GM10847 (cell line): ENCODE results near the gene GNLY.

Source experiments
- POLR2A ChIP-seq: IDR thresholded peaks from 2 replicates; pipeline ENCODE4 v1.6.1; 2011; ENCODE audit not compliant: insufficient read length; ENCODE audit errors: extremely low read depth

The GNLY gene

DNA sequence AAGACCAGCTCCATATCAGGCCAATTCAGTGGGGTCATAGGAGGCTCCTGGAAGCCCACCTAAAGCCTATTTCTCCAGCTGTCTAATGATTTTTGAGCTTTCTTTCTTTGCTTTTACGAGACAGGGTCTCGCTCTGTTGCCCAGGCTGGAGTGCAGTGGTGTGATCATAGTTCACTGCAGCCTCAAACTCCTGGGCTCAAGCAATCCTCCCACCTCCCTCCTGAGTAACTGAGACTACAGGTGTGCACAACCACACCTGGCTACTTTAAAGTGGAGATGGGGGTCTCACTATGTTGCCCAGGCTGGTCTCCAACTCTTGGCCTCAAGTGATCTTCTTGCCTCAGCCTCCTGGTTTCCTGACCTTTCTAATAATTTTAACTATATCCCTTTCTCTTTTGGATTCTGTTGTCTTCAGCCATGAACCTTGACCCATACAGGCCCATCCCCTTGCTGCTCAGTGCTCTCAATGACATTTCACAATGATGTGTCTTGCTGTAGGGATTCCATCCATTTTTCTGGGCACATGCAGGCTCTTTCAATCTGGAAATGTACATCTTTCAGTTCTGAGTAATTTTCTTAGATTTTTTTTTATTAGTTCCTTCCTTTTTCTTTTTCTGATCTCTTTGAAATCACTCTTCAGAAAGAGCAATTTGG, 29.7 kb downstream of the GNLY start:
- no peak for TF ChIP-seq POLR2A

DNA sequence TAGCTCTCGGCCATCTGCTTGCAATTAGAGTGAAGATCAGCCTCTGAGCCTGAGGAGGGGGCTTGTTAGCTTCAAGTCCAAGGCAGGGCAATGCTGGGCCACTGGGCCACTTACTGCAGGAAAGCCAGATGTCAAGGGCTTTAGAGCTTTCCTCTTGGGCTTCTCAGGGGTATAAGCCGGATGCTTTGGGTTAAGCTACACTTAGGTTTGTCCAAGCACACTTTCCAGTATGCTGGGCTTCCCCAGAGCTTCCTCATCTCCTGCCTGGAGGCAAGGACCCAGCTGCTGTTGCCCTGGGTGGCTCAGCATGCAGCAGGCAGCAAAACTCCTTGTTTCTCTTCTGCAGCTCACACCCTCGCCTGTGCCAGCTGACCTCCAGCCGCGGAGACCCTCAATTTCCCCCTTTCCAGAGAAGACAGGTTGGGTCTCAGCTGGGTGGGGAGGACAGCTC, 30.6 kb downstream of the GNLY start:
- TF ChIP-seq POLR2A = no peak

DNA sequence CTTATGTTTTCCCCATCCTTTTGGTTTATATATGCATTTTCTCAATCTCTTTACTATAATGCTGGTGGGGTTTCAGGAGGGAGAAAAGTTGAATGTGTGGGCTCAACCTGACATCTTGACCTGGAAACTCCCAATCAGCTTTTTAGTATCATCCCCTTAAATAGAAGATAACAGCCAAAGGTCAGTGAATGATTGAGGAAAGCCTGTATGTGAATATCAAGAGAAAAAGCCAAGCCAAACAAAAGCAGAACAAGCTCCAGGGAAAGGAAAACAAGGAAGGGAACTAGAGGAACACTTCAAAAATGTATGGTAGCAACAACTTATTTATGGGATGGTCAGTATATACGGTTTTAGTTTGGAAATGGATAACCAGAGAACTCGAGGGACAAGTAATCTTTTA, 31.3 kb downstream of the GNLY start:
- no peak for TF ChIP-seq POLR2A

DNA sequence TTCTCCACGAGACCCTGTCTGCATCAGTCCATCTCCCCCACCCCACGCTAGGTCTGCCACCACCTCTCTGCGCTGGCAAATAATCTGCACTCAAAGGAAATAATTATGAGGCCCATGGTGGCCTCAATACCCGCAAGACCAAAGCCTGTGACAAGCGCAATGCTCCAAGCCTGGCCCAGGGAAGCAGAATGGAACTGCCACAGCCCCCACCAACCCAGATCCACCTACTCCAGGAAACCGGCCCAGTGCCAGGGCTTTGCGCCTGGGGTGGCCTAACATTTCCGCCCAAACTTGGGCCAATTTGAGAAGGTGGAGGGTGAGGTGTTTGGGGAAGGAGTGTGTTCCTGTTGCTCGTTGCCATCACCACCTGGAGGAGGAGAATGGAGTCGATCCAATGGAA, 33.6 kb downstream of the GNLY start:
- no peak for TF ChIP-seq POLR2A

DNA sequence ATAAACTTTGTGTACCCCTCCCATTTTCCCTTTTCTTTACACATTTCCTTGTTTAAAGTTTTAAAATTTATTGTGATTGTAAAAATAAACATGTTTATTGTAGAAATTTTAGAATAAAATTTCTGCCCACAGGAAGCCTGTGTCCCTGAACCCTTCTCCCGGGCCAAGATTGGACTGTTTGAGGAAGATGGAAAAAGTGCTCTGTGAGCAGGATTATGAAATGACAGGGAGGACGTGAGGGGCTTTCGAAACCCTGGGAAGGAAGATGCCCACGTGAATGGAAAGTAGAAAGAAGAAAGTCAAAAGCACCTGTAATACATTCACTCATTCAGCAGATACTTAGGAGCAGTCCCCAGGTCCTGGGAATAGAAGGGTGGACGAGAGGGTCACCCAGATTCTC, 34.2 kb downstream of the GNLY start:
- no peak for TF ChIP-seq POLR2A

DNA sequence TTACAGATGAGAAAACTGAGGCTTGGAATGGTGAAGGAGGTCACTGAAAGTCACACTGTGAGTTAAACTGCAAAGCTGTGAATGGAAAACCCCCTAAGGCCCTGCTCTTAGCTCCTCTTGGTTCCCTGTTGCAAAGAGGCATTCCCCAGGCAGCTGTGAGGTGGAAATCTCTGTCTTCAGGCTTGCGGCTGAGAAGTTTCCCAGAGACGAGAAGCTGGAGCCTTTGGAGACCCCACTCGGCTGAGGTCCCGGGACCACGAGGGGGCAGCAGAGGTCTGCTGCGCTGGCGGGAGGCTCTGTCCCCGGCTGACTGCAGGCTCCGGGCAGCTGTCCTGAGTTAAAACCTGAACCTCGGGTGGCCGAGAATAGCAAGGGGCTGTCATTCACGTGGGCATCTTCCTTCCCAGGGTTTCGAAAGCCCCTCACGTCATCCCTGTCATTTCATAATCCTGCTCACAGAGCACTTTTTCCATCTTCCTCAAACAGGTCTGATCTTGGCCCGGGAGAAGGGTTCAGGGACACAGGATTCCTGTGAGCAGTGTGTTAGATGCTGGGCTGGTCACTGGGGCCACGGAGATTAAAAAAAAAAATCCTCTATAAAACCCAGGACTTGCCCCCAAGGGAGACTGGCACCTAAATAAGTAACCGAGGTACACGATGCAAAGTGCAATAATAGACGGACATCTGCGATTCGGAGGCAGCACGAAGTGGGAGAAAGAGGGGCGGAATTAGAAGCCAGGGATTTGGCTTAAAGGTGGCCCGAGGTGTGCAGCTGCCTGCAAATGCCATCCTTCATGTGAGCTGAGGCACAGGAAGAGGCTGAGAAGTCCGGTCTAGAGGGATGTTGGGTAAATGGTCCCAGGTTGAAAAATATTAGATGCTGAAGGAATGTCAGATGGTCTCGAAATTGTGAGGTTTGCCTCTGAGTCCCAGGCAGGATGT, 35.0 kb downstream of the GNLY start:
- no peak for TF ChIP-seq POLR2A

DNA sequence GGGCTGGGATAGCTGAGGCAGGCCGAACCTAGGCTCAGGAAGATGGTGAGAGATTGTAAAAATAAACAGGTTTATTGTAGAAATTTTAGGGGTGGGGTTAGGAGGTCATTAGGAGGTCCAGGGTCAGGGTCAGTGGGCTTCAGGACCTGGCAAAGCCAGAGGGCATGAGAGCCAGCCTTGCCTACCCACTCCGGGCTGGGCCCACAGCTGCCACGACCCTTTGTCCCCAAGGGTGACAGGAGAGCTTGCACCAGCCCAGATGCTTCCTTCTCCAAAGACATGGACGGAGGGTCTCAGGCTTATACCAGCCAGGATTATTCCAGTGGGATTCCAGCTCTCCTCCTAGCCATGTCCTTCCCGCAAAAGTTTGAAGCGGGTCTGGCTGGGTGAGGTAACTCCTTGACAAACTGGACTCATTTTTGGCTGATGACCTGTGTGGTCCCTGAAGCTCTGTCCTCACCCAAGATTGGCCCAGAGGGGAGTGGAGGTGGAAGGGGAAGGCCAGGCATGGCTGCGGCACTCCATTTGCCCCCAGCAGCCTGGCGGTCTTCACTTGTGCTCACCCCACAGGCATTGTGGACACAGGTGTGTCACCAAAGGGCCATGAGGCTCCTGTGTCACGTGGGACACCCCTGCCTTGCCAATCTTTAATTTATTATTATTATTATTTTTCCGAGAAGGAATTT, 35.8 kb downstream of the GNLY start:
- TF ChIP-seq POLR2A = no peak

DNA sequence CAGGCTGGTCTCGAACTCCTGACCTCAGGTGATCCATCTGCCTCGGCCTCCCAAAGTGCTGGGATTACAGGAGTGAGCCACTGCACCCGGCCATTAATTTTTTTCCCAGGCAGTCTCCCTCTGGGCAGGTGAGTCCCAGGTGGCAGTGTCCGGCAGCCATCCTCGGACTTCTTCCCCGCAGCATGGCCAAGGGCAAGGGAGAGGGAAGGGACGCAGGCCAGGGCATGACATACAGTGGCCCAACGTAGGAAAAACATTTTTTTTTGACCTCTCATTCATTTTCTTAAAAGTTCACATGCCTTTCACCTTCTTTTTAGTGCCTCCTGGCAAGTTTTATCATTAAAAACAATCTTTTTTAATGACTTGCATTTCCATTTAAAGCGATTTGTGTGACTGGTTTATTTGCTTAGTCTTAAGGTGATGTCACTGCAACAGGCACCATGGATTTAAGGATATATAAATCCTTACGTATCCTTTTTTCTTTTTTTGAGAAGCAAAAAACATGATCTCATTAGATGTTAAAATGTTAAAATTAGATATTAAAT, 36.6 kb downstream of the GNLY start:
- no peak for TF ChIP-seq POLR2A

DNA sequence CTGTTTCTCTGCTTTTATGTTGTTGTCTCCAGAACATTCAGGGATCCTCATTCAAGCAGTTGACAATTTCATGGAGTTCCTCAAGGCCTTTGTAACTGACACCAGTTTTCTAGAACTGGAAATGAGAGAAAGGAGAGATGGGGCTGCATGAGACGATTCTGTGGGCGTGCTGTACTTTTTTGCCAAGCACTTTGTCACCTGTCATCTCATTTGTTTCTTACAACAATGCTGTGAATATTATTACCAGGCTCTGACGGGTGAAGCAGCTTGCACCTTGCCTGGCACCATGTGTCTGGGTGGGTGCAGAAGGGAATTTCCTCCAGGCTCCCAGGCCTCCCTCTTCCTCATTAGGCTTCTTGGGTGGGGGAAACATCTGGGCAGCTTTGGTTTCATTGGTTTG, 37.4 kb downstream of the GNLY start:
- no peak for TF ChIP-seq POLR2A

DNA sequence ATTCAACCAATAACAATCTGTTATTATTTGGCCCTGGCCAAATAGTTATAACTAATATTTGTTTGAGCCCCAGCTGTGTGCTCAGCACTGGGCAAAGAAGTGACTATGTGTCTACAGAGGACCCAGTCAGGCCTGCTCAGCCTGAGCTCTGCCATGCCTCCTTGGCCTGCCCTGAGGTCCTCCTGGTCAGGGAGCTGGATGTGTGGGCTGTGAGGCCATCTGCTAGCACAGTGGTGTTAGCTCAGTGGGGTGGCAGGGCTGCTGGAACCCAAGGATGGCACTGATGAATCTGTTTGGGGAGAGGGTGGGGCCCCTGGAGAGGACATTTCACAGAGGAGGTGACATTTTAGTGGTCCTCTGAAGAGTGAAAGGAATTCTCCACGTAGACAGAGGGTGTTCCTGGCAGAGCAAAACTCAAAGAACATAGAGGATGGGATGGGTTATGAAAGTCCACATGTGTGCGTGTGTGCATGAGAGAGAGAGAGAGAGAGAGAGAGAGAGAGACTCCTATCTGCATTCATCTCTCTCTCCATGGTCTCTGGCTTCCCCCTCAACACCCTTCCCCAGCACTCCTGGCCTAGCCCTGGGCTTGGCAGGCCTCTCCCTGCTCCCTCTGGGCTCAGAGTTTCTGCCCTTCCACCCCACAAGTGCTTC, 38.4 kb downstream of the GNLY start:
- no peak for TF ChIP-seq POLR2A

DNA sequence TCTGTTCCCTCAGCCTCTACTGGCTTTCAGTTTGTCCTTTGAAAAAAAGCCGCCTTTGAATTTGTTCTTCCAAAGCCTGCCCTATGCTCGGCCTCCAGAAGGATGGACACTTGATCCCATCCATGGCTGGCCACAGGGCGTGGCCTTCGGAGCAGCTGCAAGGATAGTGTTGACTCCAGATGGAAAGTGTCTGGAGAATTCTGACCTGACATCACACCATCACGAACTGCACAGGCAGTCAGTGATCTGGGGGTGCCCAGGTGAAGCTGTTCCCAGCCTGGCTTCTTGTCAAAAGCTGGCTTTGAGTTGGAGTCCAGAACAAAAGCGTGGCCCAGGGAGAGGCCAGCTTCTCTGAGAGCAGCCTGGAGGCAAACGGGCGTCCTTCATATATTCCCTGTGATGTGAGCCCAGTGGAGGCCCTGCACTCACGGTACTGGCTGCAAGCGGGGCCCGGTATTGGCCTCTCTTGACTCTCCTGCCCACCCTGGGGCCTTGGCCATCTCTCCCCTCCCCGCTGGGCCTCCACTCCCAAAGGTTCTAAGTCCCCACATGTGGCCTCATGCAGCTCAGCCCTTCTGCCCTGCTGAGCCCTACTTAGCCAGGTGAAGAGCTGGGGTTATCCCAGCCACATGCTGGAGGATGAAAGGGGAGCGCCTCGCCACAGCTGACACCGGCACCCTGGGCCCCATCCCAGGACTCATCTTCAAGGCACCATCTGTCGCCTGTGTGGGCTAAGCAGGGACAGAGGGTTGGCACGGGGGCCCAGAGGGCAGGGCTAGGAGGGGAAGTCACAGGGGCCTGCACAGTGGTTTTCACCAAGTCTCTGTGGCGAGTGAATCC, 39.2 kb downstream of the GNLY start:
- TF ChIP-seq POLR2A = no peak

DNA sequence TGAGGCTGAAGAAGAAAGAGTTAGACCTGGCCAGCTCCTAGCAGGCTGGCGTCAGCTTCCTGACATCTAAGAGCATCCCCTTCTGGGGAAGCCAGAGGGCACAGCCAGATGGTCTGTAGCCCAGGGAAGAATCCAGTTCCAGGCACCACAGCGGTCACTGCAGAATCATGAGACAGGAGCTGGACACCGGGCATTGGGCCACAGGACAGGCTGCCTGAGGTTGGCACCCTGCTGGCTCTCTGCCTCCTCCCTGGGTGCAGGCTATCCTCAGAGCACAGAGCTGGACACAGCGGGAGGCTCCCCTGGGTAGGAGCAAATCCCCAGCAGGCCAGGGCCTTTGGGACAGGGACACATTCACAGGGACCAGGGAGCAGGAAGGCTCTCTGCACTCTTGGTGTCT, 39.9 kb downstream of the GNLY start:
- TF ChIP-seq POLR2A = no peak

DNA sequence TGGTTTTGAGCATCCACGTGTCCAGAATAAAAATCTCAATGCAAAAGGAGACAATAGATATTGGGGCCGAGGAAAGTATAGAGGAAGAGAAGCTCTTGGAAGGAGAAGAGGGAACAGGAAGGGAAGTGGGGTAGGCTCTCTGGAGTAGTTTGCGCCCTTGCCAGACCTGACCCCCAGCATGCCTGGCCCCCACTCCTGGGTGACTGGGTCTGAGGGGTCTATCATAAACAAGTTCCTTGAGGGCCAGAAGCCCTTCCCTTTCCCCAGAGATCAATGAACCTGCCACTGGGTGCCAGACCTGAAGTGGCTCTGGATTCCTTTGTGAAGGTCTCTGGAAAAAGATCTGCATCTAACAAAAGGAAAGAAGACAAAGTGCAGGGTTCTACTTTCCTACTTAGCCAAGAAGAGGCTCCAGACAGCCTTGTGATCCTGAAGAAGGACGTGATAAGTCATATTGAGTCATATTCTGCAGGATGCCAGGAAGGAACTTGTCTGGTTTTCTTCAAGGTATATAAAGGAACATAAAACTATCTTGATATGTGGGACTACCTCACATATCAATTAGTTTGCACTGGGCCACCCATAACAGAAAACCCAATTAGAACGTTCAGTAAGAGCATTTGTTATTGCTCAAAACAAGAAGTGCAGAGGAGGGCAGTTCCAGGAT, 40.9 kb downstream of the GNLY start:
- no peak for TF ChIP-seq POLR2A

DNA sequence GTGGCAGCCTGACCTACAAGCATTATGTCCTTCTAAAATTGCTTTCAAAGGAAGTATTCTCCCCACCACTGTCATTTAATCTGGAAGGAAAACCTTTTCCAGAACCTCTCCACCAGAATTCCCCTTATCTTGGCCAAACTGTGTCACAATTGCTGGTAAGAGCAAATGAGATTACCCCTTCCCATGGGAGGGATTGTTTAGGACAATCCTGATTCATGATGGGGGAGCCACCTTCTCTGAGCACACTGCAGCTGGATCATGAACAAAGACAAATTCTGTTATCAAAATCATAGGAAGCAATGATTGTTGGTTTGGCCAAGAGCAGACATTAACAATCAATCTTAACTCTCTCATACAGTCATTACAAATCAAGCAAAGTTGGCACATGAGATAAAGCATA, 41.5 kb downstream of the GNLY start:
- no peak for TF ChIP-seq POLR2A
